IPS DF 4.7 (cell line): ENCODE data around the gene CDH8.
A peak's percentile ranks its signal among the peaks of the same experiment; 100 is the strongest.
"Not testable (repeated sequence)": the region's sequence is repeated elsewhere in the genome, so short reads cannot be mapped to it uniquely, and the experiment has no call there.

Source experiments
- DNase-seq: peaks from one replicate; pipeline ENCODE4 v3.0.0-alpha.2; 2013; ENCODE audit warnings: low spot score; ENCODE audit errors: extremely low read depth

CDH8 gene

DNA sequence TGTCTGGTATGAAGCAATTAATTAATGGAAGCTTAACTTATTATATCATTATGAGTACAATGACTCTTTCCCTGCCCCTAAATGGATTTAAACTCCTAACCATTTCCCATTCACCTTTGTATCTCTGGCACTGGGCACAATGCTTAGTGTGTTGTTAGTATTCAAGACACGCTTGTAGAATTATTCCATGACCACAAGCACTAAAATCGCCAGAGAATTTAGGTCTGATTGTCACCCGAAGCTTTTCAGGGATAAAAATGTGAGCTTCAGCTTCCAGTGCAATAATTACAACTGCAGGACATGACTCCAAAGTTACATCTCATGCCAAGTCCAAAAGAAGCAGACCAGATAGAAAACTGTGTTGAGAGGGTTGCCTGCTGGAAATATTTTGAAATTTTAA, 101.6 kb downstream of the CDH8 start:
- no peak for DNase-seq

DNA sequence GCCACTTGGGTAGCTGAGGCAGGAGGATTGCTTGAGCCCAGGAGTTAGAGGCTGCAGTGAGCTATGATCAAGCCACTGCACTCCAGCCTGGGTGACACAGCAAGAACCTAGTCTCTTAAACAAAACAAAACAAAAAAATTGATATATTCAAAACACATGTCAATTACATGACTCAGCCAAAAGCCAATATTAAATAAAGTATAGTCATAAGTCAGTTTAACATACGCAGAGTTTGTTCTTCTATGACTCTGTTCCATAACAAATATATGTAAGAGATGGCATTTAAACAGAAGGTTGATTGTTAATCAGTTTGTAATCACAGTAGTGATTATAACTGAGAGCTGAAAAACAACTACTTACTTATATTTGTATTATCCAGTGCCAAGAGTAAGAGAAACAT, 106.5 kb downstream of the CDH8 start:
- DNase-seq = no peak

- no peak for DNase-seq
These were observed 109.5 kb downstream of the CDH8 start for GRCh38 chr16:61926766-61927165.

- no peak for DNase-seq
These were observed 112.6 kb downstream of the CDH8 start for GRCh38 chr16:61923629-61924028.

DNA sequence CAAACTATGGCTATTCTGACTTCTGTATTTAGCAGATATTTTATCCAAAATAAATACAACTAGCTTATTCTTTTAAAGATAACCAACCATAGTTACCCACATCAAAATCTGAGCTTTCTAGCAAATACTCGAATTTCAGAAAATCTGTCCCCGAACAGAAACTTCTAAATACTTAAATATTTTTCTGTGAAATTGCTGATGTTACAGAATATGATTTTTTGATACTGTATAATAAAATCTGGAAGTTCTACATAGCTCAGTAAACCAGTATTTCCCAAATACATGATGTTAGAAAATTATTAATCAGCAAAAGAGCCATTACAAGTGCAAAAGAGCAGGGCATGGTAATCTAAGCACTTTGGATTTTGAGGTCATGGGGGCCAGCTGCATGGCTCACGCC, 114.9 kb downstream of the CDH8 start:
- DNase-seq = no peak

- not testable (repeated sequence) for DNase-seq
These were observed 118.1 kb downstream of the CDH8 start for GRCh38 chr16:61917865-61918826.

DNA sequence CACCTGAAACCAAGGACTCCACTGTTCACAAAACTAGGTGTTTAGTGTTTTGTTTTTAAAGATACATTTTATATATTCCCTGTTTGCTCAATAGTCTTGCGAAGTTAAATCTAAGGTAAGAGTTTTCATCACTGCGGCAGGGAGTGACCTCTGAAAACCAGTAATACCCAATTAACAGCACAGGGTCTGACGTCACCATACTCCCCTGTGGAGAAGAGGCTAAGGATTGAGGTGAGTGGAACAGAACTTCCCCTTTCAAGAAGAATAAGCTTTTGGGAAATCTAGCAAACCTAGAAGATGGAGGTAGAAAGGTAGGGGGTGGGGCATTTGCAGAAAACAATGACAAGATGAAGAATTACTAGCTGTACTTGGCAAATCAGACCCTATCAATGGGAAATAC, 120.7 kb downstream of the CDH8 start:
- no peak for DNase-seq

DNA sequence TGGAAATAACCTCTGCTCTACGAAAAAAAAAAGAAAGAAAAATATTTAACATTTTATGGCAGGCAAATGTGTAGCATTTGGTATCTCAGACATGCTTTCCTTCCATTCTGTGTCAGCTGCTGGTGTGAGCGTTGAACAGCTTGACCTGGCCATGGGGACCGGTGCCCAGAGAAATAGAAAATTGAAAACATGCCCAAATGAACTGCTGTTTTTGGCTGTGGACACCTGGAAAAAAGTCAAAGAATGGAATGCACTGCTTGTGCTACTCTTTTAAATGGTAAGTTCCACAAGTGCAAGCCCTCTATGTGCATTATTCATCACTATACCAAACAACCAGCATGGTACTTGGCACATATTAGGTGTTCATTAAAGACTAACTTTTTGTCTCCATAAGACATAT, 127.2 kb downstream of the CDH8 start:
- DNase-seq = no peak

DNA sequence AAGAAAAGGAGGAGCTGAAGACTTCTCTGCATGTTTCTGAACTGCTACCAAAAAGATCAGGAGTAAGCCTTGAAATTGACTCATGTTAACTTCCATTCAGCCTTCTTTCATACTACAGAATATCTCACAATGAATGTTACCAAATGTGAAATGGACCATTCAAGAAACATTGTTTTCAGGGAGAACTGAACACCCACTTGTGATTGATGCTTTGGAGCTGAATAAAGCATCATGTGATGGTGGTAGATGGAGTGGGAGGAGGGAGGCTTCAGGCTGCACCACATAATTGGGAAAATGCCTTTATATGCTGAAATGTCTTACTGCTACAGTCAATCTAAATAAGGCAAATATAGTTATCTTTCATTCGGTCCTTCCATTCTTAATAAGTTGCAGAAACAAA, 127.8 kb downstream of the CDH8 start:
- no peak for DNase-seq

DNA sequence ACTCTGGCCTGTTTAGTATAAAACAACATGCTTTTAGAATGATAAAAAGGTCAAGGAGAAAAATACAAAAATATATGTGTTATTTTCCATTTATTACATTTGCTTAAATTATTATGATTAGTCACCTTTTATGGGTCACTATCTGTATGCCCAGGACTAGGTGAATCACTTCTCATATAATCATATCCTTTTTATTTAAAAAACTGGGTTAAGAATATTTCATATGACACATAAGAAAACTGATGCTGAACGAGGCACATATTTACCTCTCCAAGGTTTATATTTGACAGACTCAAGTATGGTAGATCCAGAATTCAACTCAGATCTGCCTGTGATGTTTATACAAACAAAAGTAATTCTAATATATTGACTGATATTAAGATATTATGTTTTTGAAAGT, 134.5 kb downstream of the CDH8 start:
- no peak for DNase-seq

GRCh38 chr16:61900482-61900881, 135.8 kb downstream of the CDH8 start:
- no peak for DNase-seq

- DNase-seq = no peak
These were observed 138.6 kb downstream of the CDH8 start for GRCh38 chr16:61897657-61898056.

GRCh38 chr16:61892531-61892930, 143.7 kb downstream of the CDH8 start:
- DNase-seq = no peak

DNA sequence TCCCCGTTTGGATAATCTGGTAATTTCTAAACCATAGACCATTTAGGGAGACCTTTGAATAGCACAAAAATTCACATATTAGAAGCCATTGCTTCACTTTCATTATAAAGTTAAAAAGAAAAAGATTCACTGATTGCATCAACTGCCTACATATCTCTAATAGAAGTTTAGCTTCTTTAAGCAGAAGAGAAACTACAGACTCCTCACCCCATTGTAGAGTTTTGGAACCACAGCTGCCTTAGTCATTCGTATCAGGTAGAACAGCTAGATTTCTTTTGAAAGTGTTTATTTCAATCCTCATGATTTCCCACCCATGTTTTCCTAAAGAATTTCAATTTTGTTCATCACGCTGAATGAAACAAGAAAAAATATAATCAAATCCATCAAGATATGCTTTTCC, 144.8 kb downstream of the CDH8 start:
- no peak for DNase-seq

GRCh38 chr16:61890386-61890785, 145.9 kb downstream of the CDH8 start:
- no peak for DNase-seq

DNA sequence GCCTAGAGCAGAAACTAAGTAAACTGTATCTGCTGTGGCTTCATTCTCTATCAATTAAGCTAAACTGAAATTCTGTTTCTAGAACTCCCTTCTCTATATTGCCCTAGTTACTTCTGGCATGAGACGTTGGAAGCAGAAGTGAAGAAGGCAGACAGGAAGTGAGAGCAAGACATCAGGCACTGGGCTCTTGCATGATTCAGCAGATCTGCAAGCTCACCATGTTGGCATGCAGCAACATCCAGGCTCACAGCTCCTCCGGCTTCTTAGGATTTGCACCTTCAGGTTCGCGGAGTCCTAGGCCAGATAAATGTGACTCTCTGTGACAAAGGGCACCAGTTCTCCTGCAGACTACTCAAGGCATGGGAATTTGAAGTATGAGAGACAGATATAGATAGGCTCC, 148.3 kb downstream of the CDH8 start:
- DNase-seq = no peak

GRCh38 chr16:61885343-61885742, 150.9 kb downstream of the CDH8 start:
- no peak for DNase-seq

GRCh38 chr16:61879306-61879705, 156.9 kb downstream of the CDH8 start:
- no peak for DNase-seq

GRCh38 chr16:61877436-61877835, 158.8 kb downstream of the CDH8 start:
- DNase-seq = no peak

- no peak for DNase-seq
These were observed 163.5 kb downstream of the CDH8 start for GRCh38 chr16:61872778-61873119.

DNA sequence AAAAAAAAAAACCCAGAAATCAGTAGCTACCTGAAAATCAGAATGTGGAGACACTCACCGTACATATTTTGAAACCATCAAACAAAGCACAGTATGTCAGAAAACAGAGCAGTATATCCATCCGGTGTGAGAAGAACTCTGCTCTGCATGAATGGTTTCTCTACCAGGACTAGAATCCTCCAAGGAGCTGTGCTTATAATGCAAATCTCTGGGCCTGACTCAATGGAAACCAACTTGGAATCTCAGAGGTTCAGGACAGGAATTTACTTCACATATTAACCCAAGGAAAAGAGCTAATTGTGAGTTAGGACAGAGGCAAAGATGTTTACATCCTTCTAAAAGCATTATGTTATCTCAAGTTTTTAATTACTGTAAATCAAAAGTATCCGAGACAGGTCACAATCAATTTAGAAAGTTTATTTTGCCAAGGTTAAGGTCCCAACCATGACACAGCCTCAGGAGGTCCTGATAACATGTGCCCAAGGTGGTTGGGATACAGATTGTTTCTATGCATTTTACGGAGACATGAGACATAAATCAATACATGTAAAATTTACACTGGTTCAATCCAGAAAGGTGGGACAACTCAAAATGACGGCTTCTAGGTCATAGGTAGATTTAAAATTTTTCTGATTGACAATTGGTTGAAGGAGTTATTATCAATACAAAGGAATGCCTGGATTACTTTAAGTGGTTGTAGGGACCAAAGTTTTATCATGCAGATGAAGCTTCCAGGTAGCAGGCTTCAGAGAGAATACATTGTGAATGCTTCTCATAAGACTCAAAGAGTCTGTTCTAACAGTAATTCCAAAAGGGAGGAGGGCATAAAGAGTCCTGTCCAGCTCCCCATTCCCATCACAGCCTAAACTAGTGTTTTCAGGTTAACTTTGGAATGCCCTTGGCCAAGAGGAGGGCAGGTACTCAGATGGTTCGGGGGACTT, 164.1 kb downstream of the CDH8 start:
- peak; percentile 49 for DNase-seq
